Ishikawa (cell line): ENCODE results near the gene DNAJA4.

ENCODE experiments used
- CEBPB ChIP-seq: IDR thresholded peaks from 2 replicates; pipeline ENCODE4 v1.6.1; 2012
- CREB1 ChIP-seq: IDR thresholded peaks from 2 replicates; pipeline ENCODE4 v1.6.1; 2012; ENCODE audit warnings: low read depth
- EGR1 ChIP-seq: IDR thresholded peaks from 2 replicates; pipeline ENCODE4 v1.6.1; 2012
- EP300 ChIP-seq: IDR thresholded peaks from 2 replicates; pipeline ENCODE4 v1.6.1; 2012; ENCODE audit warnings: borderline replicate concordance
- FOXM1 ChIP-seq: IDR thresholded peaks from 2 replicates; pipeline ENCODE4 v1.6.1; 2012; ENCODE audit warnings: low read depth, borderline replicate concordance
- NFIC ChIP-seq: IDR thresholded peaks from 2 replicates; pipeline ENCODE4 v1.6.1; 2012
- RAD21 ChIP-seq: IDR thresholded peaks from 2 replicates; pipeline ENCODE4 v1.6.1; 2012; ENCODE audit warnings: low read depth
- TAF1 ChIP-seq: IDR thresholded peaks from 2 replicates; pipeline ENCODE4 v1.6.1; 2012; ENCODE audit warnings: low read depth, mild to moderate bottlenecking
- TCF12 ChIP-seq: IDR thresholded peaks from 2 replicates; pipeline ENCODE4 v1.6.1; 2012; ENCODE audit warnings: low read depth
- TEAD4 ChIP-seq: IDR thresholded peaks from 2 replicates; pipeline ENCODE4 v1.6.1; 2012
- USF1 ChIP-seq: IDR thresholded peaks from 2 replicates; pipeline ENCODE4 v1.6.1; 2012
- YY1 ChIP-seq: IDR thresholded peaks from 2 replicates; pipeline ENCODE4 v1.6.1; 2012; ENCODE audit warnings: low read depth
- ZBTB7A ChIP-seq: IDR thresholded peaks from 2 replicates; pipeline ENCODE4 v1.6.1; 2012; ENCODE audit warnings: low read depth
- TF ChIP-seq, protein P1 (sequence below): IDR thresholded peaks from 2 replicates; pipeline ENCODE4 v1.6.1; 2012; ENCODE audit warnings: low read depth, mild to moderate bottlenecking
- TF ChIP-seq, protein P2 (sequence below): IDR thresholded peaks from 2 replicates; pipeline ENCODE4 v1.6.1; 2012

The DNAJA4 gene

GRCh38 chr15:78259232-78259631 lies 5.1 kb upstream of the DNAJA4 start:
- TF ChIP-seq CEBPB (no peak), NFIC (no peak), ZBTB7A (no peak), YY1 (no peak), CREB1 (no peak), RAD21 (no peak), TAF1 (no peak), EP300 (no peak), TEAD4 (no peak), EGR1 (no peak), TCF12 (no peak), FOXM1 (no peak), USF1 (no peak)
- TF ChIP-seq, protein P1, sequence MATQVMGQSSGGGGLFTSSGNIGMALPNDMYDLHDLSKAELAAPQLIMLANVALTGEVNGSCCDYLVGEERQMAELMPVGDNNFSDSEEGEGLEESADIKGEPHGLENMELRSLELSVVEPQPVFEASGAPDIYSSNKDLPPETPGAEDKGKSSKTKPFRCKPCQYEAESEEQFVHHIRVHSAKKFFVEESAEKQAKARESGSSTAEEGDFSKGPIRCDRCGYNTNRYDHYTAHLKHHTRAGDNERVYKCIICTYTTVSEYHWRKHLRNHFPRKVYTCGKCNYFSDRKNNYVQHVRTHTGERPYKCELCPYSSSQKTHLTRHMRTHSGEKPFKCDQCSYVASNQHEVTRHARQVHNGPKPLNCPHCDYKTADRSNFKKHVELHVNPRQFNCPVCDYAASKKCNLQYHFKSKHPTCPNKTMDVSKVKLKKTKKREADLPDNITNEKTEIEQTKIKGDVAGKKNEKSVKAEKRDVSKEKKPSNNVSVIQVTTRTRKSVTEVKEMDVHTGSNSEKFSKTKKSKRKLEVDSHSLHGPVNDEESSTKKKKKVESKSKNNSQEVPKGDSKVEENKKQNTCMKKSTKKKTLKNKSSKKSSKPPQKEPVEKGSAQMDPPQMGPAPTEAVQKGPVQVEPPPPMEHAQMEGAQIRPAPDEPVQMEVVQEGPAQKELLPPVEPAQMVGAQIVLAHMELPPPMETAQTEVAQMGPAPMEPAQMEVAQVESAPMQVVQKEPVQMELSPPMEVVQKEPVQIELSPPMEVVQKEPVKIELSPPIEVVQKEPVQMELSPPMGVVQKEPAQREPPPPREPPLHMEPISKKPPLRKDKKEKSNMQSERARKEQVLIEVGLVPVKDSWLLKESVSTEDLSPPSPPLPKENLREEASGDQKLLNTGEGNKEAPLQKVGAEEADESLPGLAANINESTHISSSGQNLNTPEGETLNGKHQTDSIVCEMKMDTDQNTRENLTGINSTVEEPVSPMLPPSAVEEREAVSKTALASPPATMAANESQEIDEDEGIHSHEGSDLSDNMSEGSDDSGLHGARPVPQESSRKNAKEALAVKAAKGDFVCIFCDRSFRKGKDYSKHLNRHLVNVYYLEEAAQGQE = no peak
- TF ChIP-seq, protein P2, sequence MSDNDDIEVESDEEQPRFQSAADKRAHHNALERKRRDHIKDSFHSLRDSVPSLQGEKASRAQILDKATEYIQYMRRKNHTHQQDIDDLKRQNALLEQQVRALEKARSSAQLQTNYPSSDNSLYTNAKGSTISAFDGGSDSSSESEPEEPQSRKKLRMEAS = no peak

DNA sequence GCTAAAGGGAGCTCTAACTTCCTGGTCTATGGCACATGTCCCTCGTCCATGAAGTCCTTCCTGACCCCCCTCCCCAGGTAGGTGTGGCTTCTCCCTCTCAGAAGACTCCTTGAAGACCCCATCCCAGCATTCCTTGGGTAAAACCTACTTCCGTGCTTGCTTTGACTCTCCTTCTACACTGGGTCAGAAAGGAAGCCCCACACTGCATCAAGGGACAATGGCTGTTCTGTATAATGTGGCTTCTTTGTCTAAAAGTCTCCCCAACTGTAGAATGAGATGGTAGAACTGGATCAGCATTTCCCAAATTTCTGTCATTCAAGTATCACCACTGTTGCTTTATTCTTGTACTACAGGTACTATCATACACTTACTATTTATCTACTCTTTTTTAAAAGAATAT lies 3.9 kb upstream of the DNAJA4 start:
- TF ChIP-seq RAD21 = no peak
- TF ChIP-seq EGR1 = no peak
- TF ChIP-seq YY1 = no peak
- TF ChIP-seq TCF12 = no peak
- TF ChIP-seq CREB1 = no peak
- TF ChIP-seq, protein P2 = no peak
- TF ChIP-seq FOXM1 = no peak
- no peak for TF ChIP-seq CEBPB
- no peak for TF ChIP-seq TAF1
- TF ChIP-seq, protein P1 = no peak
- no peak for TF ChIP-seq NFIC

GRCh38 chr15:78261062-78261461 lies 3.3 kb upstream of the DNAJA4 start:
- TF ChIP-seq FOXM1 = no peak
- TF ChIP-seq TEAD4 = no peak
- no peak for TF ChIP-seq ZBTB7A
- TF ChIP-seq YY1 = no peak
- TF ChIP-seq CEBPB = no peak
- TF ChIP-seq USF1 = no peak
- TF ChIP-seq, protein P1 = no peak
- no peak for TF ChIP-seq RAD21
- TF ChIP-seq TAF1 = no peak
- TF ChIP-seq EP300 = no peak
- TF ChIP-seq NFIC = no peak
- TF ChIP-seq CREB1 = no peak

GRCh38 chr15:78263351-78263781 lies 996 bp upstream of the DNAJA4 start:
- no peak for TF ChIP-seq YY1
- no peak for TF ChIP-seq TAF1
- no peak for TF ChIP-seq USF1
- TF ChIP-seq TCF12 = no peak
- no peak for TF ChIP-seq CREB1
- no peak for TF ChIP-seq TEAD4
- TF ChIP-seq RAD21 = no peak
- no peak for TF ChIP-seq FOXM1
- TF ChIP-seq CEBPB = no peak
